Muscle of leg (tissue), 11 donors: ENCODE data around the gene NAT14. TPM values are rescaled to one million over a fixed set of nuclear protein-coding genes. Genes with fewer than 3 reads are reported as not detected.
"Not testable (repeated sequence)": the region's sequence is repeated elsewhere in the genome, so short reads cannot be mapped to it uniquely, and the experiment has no call there.

Experiments used
- DNase-seq: peaks from one replicate; pipeline ENCODE4 v3.0.0; 2013
- H3K27ac ChIP-seq: one replicate; pipeline ENCODE4 v1.5.1; 2013; ENCODE audit warnings: mild to moderate bottlenecking, low read length, control low read depth
- H3K27me3 ChIP-seq: one replicate; pipeline ENCODE4 v1.6.1; 2013; ENCODE audit warnings: low read length; ENCODE audit not compliant: control insufficient read depth, insufficient read depth
- H3K36me3 ChIP-seq: one replicate; pipeline ENCODE4 v1.6.1; 2013; ENCODE audit warnings: low read length; ENCODE audit not compliant: control insufficient read depth, insufficient read depth
- H3K4me1 ChIP-seq: one replicate; pipeline ENCODE4 v1.6.1; 2013; ENCODE audit warnings: low read length; ENCODE audit not compliant: control insufficient read depth, insufficient read depth
- H3K4me3 ChIP-seq: one replicate; pipeline ENCODE4 v1.5.1; 2013; ENCODE audit warnings: low read length, control low read depth
- H3K9me3 ChIP-seq: replicated peaks from 2 replicates; pipeline ENCODE4 v1.6.1; 2013; ENCODE audit warnings: low read depth, low read length; ENCODE audit not compliant: control insufficient read depth
- WGBS: methylation state at CpG from one replicate; pipeline ENCODE4 v1.1.5; 2013; ENCODE audit warnings: missing lambda C conversion rate; ENCODE audit not compliant: insufficient coverage; 5-methylcytosine and 5-hydroxymethylcytosine counted together
- polyA plus RNA-seq, 8 donors: library from polyadenylated mRNA; unstranded; fragments of 120-200 nt; gene quantifications; one replicate each; pipeline versions ENCODE4 v1.2.1 to v1.2.3, GENCODE V29; 2013; ENCODE audit warnings: inconsistent platforms in 1 of 8, low replicate concordance in 1 of 8; ENCODE audit not compliant: insufficient read length in 8 of 8, insufficient read depth in 1 of 8
- total RNA-seq: library from RNA; stranded (reverse); fragments of 120-200 nt; gene quantifications from one replicate; pipeline ENCODE4 v1.2.4, GENCODE V29; 2013

NAT14 gene
- total and polyA plus RNA-seq, 9 donors: 23.5 to 44.1 (median 30.0) TPM

- Histone ChIP-seq H3K4me3 (no peak within 1 kb of the TSS), H3K36me3 (no peaks in the 10 kb centered on the region), H3K27me3 (peaks cover 91% of the 10 kb centered on the region), H3K27ac (no peak within 1 kb of the TSS), H3K4me1 (peaks cover 8% of the 10 kb centered on the region), H3K9me3 (no peaks in the 10 kb centered on the region)
- DNase-seq: no peak
- 2% methylated on average over 40 of the region's 43 CpGs for WGBS
Observed at GRCh38 chr19:55443045-55443823, 41.8 kb upstream of the NAT14 start, which contains the start of gene SHISA7. SHISA7 (minus strand) TSS chr19:55443300; CDS start chr19:55442863, 437 bp downstream.

- no peaks in the 10 kb centered on the region for H3K36me3 ChIP-seq
- no peaks in the 10 kb centered on the region for H3K9me3 ChIP-seq
- no peak for DNase-seq
- peaks cover 86% of the 10 kb centered on the region for H3K27me3 ChIP-seq
- no peak overlapping the region for H3K27ac ChIP-seq
- H3K4me3 ChIP-seq: no peak overlapping the region
- WGBS: 49% methylated on average over 6 of the region's 18 CpGs
- peaks cover 8% of the 10 kb centered on the region for H3K4me1 ChIP-seq
Observed at GRCh38 chr19:55443824-55444480, 41.0 kb upstream of the NAT14 start.

- H3K4me3 ChIP-seq: no peak overlapping the region
- WGBS: 47% methylated on average over 10 of the region's 11 CpGs
- no peaks in the 10 kb centered on the region for H3K36me3 ChIP-seq
- peaks cover 86% of the 10 kb centered on the region for H3K27me3 ChIP-seq
- H3K27ac ChIP-seq: no peak overlapping the region
- DNase-seq: no peak
- H3K9me3 ChIP-seq: no peaks in the 10 kb centered on the region
- peaks cover 8% of the 10 kb centered on the region for H3K4me1 ChIP-seq
Observed at GRCh38 chr19:55444646-55445045, 40.3 kb upstream of the NAT14 start.

GRCh38 chr19:55446060-55446459, 38.9 kb upstream of the NAT14 start:
- Histone ChIP-seq H3K27ac (no peak overlapping the region), H3K4me3 (no peak overlapping the region), H3K4me1 (no peaks in the 10 kb centered on the region), H3K36me3 (no peaks in the 10 kb centered on the region), H3K27me3 (peaks cover 85% of the 10 kb centered on the region), H3K9me3 (no peaks in the 10 kb centered on the region)
- WGBS: 81% methylated on average over 3 of the region's 8 CpGs
- no peak for DNase-seq

- 30% methylated on average over 13 of the region's 16 CpGs for WGBS
- H3K36me3 ChIP-seq: no peaks in the 10 kb centered on the region
- no peaks in the 10 kb centered on the region for H3K9me3 ChIP-seq
- no peak for DNase-seq
- peaks cover 87% of the 10 kb centered on the region for H3K27me3 ChIP-seq
- H3K4me3 ChIP-seq: no peak overlapping the region
- H3K27ac ChIP-seq: no peak overlapping the region
- peaks cover 12% of the 10 kb centered on the region for H3K4me1 ChIP-seq
Observed at GRCh38 chr19:55447421-55448174, 37.4 kb upstream of the NAT14 start.

- not testable (repeated sequence) for H3K27ac ChIP-seq, H3K9me3 ChIP-seq, H3K4me3 ChIP-seq, H3K36me3 ChIP-seq, DNase-seq
- Histone ChIP-seq H3K27me3 (peaks cover 87% of the 10 kb centered on the region), H3K4me1 (peaks cover 17% of the 10 kb centered on the region)
- 79% methylated on average over 4 of the region's 5 CpGs for WGBS
Observed at GRCh38 chr19:55448175-55448490, 36.9 kb upstream of the NAT14 start.

DNA sequence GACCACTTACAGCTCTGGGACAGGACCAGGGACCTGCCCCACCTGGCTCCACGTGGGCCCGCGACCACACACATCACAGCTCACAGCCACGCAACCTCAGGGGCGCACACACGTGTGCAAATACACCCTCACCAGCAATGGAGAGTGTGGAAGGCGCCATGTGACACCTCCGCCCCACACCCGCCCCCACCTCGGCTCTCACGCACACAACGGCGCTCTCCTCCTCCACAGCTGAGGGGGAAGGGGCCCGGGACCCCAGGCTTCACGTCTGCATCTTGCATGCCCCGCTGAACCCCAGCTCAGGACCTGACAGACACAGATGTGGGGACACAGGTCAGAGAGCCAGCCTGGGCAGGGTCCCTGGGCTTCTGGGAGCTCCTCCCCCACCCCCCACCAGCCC, 35.5 kb upstream of the NAT14 start:
- WGBS: 28% methylated on average over 15 of the region's 16 CpGs

DNA sequence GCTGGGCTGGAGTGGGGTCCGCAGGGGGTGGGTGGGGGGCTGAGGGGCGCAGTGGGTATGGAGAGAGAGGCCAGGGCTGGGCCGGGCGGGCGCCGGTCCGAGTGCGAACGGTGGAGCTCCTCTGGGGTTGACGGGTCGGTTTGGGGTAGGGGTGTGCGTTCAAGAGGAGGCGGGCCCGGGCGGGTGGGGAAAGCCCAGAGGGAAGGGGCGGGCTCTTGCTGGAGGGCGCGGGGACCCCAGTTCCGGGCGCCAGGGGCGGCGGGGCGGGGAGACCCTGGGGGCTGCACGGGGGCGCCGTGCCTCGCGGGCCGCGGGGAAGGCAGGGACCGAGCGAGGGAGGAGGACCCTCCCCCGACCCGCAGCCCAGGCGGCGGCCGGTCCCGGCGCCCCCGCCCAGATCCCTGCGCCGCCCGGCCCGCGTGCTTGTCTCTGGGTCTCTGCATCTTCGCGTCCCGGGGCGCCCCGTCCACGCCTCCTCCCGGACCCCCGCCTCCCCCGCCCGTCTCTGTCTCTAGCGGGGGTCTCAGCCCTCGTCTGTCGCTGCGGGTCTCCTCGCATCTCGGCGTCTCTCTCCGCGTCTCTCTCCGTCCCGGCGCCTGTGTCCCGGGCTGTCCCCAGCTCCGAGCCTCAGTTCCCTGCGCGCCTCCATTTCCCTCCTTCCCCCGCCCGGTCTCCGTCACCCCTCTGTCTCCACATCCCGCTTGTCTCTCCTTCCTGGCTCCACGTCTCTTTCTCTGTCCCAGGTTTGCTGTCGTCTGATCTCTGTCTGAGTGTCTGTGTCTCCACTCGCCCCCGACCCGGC, 33.6 kb upstream of the NAT14 start:
- Histone ChIP-seq H3K4me3 (no peak overlapping the region), H3K27me3 (peaks cover 60% of the 10 kb centered on the region), H3K36me3 (peaks cover 14% of the 10 kb centered on the region), H3K9me3 (no peaks in the 10 kb centered on the region), H3K27ac (no peak overlapping the region), H3K4me1 (peaks cover 17% of the 10 kb centered on the region)
- WGBS: 0% methylated on average over 67 of the region's 80 CpGs
- no peak for DNase-seq

More for the DNA sequence above, 35.5 kb upstream of the NAT14 start:
- no peak overlapping the region for H3K4me3 ChIP-seq
- peaks cover 74% of the 10 kb centered on the region for H3K27me3 ChIP-seq
- no peaks in the 10 kb centered on the region for H3K9me3 ChIP-seq
- H3K36me3 ChIP-seq: peaks cover 2% of the 10 kb centered on the region
- peaks cover 17% of the 10 kb centered on the region for H3K4me1 ChIP-seq
- no peak for DNase-seq
- no peak overlapping the region for H3K27ac ChIP-seq

GRCh38 chr19:55451965-55452748, 32.8 kb upstream of the NAT14 start:
- H3K4me1 ChIP-seq: peaks cover 17% of the 10 kb centered on the region
- peaks cover 15% of the 10 kb centered on the region for H3K36me3 ChIP-seq
- H3K9me3 ChIP-seq: no peaks in the 10 kb centered on the region
- DNase-seq: peak; percentile 54
- under 1% methylated on average over 40 of the region's 57 CpGs for WGBS
- peak overlapping the region; percentile 15 for H3K4me3 ChIP-seq
- H3K27ac ChIP-seq: no peak overlapping the region
- H3K27me3 ChIP-seq: peaks cover 52% of the 10 kb centered on the region
